BLaER1 (cell line): Measurements from ENCODE around the gene RREB1.
A peak's percentile ranks its signal among the peaks of the same experiment; 100 is the strongest.
"Not testable (repeated sequence)": the region's sequence is repeated elsewhere in the genome, so short reads cannot be mapped to it uniquely, and the experiment has no call there.

Source experiments
- H3K27ac ChIP-seq: shearing (Covaris generic); formaldehyde crosslinking; 2 replicates; pipeline ENCODE4 v1.8.1; 2022
- H3K27me3 ChIP-seq: shearing (Covaris generic); formaldehyde crosslinking; 2 replicates; pipeline ENCODE4 v1.8.1; 2022
- H3K36me3 ChIP-seq: shearing (Covaris generic); formaldehyde crosslinking; 2 replicates; pipeline ENCODE4 v1.8.1; 2022
- H3K4me1 ChIP-seq: shearing (Covaris generic); formaldehyde crosslinking; 2 replicates; pipeline ENCODE4 v1.8.1; 2022
- H3K4me2 ChIP-seq: shearing (Covaris generic); formaldehyde crosslinking; 2 replicates; pipeline ENCODE4 v1.8.1; 2022
- H3K4me3 ChIP-seq: shearing (Covaris generic); formaldehyde crosslinking; 2 replicates; pipeline ENCODE4 v1.8.1; 2022
- H3K9ac ChIP-seq: shearing (Covaris generic); formaldehyde crosslinking; 2 replicates; pipeline ENCODE4 v1.8.1; 2022
- H3K9me3 ChIP-seq: shearing (Covaris generic); formaldehyde crosslinking; 2 replicates; pipeline ENCODE4 v1.8.1; 2022
- H4K20me1 ChIP-seq: shearing (Covaris generic); formaldehyde crosslinking; 2 replicates; pipeline ENCODE4 v1.8.1; 2022
- Cebpa-rat ChIP-seq: shearing (Covaris generic); IDR thresholded peaks from 2 replicates; pipeline ENCODE4 v1.8.1; 2022

RREB1 gene

DNA sequence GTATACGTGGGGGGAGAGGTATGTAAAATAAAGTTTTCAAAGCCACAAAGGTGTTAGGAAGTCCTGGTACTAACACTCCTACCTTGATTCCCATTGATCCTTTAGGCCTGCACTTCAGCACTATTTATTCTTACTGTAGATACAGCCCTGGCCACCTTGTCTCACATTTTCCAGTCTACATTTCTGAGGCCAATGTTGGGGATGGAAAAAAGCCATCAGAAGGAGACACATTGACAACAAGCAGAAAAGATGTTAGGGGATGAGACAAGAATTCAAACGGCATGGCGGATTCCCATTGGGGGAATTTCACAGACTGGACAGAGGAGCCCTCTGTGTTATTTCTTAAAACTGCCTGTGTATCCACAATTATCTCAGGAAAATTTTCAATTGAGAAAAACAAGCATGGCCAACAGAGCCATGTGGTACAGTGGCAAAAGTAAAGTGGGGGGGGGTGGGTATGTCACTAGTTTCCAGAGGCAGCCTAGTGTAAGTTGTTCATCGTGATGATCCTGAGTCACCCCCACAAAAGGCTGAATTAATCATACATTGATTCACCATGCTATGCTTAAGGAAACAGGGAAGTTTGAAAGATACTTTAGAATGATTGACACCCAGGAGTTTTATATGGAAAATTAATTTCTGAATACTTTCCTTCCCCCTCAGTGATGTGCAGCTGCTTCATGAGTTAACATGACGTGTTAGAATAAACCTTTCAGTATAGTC is 40.5 kb downstream of the RREB1 start:
- Histone ChIP-seq H3K9me3 (no peaks in the 10 kb centered on the region), H4K20me1 (peaks cover 100% of the 10 kb centered on the region), H3K27me3 (no peaks in the 10 kb centered on the region), H3K36me3 (peaks cover 5% of the 10 kb centered on the region; the same call in 1 of the 2 replicates), H3K4me3 (no peak overlapping the region), H3K4me1 (peaks cover 88% of the 10 kb centered on the region), H3K9ac (no peak overlapping the region; the same call in 1 of the 2 replicates), H3K4me2 (peak overlapping the region; percentile 95; the same call in 1 of the 2 replicates), H3K27ac (peak overlapping the region; percentile 75)
- no peak for TF ChIP-seq Cebpa-rat

DNA sequence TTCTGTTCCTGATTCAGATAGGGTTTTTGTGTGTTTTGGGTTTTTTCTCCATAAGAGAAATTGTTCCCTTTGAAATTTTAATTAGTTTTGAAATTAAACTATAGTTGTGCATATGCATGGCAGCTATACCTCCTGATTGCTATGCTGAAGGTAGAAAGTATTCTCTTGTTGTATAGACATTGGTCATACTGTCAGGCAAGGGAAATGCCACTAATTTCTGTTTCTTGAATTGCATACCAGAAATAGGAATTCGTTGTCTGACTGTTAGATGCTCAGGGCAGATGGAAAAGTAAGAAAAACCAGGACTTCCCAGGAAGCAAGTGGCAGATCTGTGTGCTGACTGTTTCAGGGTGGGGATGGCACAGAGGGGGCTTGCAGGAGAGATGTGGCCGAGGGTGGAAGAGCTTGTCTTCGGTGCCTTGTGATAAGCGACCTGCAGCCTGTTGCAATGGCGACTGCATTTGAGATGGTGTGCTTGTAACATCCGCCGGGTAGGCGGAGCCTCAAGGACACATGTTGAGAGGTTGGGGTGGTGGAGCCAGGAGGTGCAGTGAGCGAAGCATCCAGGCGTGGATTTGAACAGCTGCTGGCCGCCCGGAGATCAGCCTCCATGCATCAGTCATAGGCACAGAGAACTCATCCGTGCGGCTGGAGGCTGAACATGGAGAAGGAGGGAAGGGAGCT is 42.8 kb downstream of the RREB1 start:
- Histone ChIP-seq H3K4me2 (peak overlapping the region; percentile 37), H3K4me3 (no peak overlapping the region)

DNA sequence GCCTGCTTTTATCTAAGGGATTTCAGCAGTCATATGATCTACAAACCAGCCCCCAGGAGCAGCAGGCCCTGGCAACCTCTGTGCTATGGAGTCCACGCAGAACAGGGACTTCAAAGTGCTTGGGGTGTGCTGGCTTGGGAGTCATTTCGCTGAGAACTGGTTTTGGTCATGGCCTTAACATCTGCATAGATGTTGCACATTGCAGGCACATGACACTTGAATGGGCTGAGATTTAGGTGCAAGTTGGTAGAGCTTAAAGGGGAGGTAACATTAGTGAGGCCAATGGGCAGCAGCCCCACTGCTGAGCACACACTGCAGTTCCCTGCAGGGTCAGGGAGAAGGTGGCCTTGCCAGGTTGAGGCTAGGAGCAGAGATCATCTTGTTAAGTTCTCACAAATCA is 43.6 kb downstream of the RREB1 start:
- TF ChIP-seq Cebpa-rat: no peak
- Histone ChIP-seq H3K36me3 (peaks cover 5% of the 10 kb centered on the region; the same call in 1 of the 2 replicates), H3K9ac (no peak overlapping the region), H4K20me1 (peaks cover 100% of the 10 kb centered on the region), H3K4me3 (no peak overlapping the region), H3K4me2 (peak overlapping the region; percentile 37), H3K9me3 (no peaks in the 10 kb centered on the region), H3K27me3 (no peaks in the 10 kb centered on the region), H3K27ac (peak overlapping the region; percentile 10; the same call in 1 of the 2 replicates), H3K4me1 (peaks cover 92% of the 10 kb centered on the region)

More for the DNA sequence above, 42.8 kb downstream of the RREB1 start:
- Histone ChIP-seq H4K20me1 (peaks cover 100% of the 10 kb centered on the region), H3K9me3 (no peaks in the 10 kb centered on the region), H3K27me3 (no peaks in the 10 kb centered on the region), H3K36me3 (peaks cover 5% of the 10 kb centered on the region; the same call in 1 of the 2 replicates), H3K4me1 (peaks cover 92% of the 10 kb centered on the region), H3K9ac (no peak overlapping the region), H3K27ac (peak overlapping the region; percentile 10; the same call in 1 of the 2 replicates)
- no peak for TF ChIP-seq Cebpa-rat

DNA sequence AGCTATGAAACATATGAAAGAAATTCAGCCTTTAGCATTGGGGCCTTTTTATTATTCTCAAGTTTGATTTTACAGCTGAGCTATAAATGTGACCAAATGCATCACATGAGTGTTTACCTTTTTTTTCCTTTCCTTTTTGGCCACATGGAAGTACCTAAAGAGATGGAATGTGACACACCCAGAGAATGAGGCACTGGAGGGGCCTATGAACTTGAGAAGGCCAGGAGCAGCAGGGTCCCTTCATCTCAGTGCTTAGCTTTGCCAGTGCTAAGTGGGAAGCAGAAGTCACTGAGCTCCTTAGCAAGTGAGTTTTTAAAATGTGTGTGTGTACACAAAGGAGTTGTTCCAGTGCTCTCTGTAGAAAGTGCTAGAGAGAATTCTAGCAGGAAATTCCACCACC is 44.7 kb downstream of the RREB1 start:
- no peak overlapping the region for H3K27ac ChIP-seq
- H3K27me3 ChIP-seq: no peaks in the 10 kb centered on the region
- H3K9me3 ChIP-seq: no peaks in the 10 kb centered on the region
- peaks cover 92% of the 10 kb centered on the region for H3K4me1 ChIP-seq
- peak overlapping the region; percentile 13; the same call in 1 of the 2 replicates for H3K4me2 ChIP-seq
- H3K4me3 ChIP-seq: no peak overlapping the region
- no peak for TF ChIP-seq Cebpa-rat
- no peak overlapping the region for H3K9ac ChIP-seq
- peaks cover 9% of the 10 kb centered on the region for H3K36me3 ChIP-seq
- peaks cover 100% of the 10 kb centered on the region for H4K20me1 ChIP-seq

DNA sequence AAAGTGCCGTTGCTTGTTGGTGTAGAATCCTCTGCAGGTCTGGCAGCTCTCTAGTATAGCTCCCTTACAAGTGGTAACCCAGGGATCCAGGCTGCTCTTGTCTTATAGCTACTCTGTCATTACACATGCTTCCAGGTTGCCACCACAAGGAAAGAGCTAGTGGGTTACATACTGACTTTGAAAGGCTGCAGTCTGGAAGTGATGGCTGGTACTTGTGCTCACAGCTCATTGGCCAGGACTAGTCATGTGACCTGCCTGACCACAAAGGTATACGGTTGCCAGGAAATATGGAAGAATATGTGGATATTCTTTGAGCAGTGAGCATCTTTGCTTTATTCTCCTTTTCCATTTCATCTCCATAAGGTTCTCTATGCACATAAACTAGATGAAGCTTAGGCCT is 46.0 kb downstream of the RREB1 start:
- peaks cover 10% of the 10 kb centered on the region; the same call in 1 of the 2 replicates for H3K36me3 ChIP-seq
- no peak for TF ChIP-seq Cebpa-rat
- H4K20me1 ChIP-seq: peaks cover 100% of the 10 kb centered on the region
- peaks cover 92% of the 10 kb centered on the region for H3K4me1 ChIP-seq
- peak overlapping the region; percentile 64 for H3K4me2 ChIP-seq
- H3K27ac ChIP-seq: no peak overlapping the region
- no peak overlapping the region for H3K4me3 ChIP-seq
- H3K9me3 ChIP-seq: no peaks in the 10 kb centered on the region
- H3K9ac ChIP-seq: no peak overlapping the region
- no peaks in the 10 kb centered on the region for H3K27me3 ChIP-seq

DNA sequence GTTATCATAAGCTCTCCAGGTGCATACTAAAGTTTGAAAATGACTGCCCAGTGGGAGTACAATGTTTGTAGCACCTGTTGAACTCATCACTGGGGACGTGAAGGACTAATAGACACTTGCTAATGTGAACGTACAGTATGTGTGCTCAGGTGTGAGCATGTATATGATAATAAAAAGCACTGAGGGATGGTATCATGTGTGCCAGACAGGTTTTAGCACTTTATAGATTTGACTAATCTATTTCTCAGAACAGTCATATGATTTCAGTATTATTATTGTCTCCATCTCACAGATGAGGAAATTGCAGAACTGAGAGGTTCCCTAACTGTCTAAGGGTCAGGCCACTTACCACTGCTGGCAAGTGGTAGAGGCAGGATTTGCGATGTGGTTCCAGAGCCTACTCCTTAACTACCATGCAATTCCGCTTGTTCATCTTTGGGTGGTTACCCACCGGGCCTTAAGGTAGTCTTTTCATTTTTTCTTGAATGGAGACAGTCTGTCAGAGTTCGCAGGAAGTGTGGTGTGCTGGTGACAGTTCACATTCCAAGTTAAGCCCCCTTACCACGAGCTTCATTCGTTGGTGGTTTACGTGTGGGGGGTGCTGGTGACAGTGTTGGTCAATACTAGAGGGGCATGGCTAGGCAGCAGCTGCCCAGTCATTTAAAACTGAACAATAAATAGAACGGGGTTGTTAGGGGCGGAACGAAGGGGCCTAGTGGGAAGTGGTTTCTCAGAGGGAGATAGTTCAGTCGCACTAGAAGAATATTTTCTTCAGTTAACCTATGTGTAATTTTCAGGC is 46.8 kb downstream of the RREB1 start:
- Histone ChIP-seq H3K27me3 (no peaks in the 10 kb centered on the region), H3K36me3 (peaks cover 10% of the 10 kb centered on the region; the same call in 1 of the 2 replicates), H3K9me3 (no peaks in the 10 kb centered on the region), H3K4me2 (peak overlapping the region; percentile 64), H3K4me1 (peaks cover 94% of the 10 kb centered on the region), H3K27ac (peak overlapping the region; percentile 50), H4K20me1 (peaks cover 100% of the 10 kb centered on the region), H3K4me3 (no peak overlapping the region), H3K9ac (peak overlapping the region; percentile 51; the same call in 1 of the 2 replicates)
- no peak for TF ChIP-seq Cebpa-rat

DNA sequence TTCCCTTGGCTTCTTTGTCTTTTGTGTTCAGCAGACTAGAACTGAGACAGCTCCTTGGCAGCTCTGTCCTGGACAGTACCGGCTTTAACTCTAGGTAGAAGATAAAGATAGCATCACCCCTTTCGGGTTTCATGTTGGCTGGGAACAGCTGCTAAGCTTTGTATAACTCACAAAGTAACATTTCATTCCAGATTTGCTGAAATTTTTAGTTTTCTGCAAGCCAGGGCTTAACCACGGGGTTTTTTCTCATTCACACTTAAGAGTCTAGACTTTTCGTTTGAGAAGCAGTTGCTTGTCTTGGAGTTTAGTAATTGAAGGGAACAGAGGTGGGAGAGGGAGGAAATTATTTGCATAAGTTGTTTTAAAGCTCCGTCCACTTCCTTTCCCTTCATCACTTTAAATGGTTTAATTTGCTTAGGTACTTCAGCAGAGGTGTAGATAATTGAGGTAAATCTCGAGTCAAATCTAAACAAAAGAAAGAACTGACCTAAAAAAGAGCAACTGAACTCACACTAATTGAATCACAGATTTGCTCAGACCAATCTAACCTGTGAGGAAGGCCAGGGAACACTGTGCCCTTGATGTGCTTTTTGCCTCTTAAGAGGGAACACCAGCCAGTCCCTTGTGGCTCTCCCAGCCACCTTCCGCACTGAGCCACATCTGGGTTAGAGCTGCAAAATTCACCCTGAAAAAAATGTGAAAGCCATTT is 48.3 kb downstream of the RREB1 start:
- Histone ChIP-seq H3K27me3 (no peaks in the 10 kb centered on the region), H3K36me3 (peaks cover 10% of the 10 kb centered on the region; the same call in 1 of the 2 replicates), H3K4me1 (peaks cover 85% of the 10 kb centered on the region), H3K9ac (peak overlapping the region; percentile 51), H4K20me1 (peaks cover 100% of the 10 kb centered on the region), H3K9me3 (no peaks in the 10 kb centered on the region), H3K4me3 (no peak overlapping the region), H3K4me2 (peak overlapping the region; percentile 64), H3K27ac (peak overlapping the region; percentile 50; the same call in 1 of the 2 replicates)
- TF ChIP-seq Cebpa-rat: no peak

DNA sequence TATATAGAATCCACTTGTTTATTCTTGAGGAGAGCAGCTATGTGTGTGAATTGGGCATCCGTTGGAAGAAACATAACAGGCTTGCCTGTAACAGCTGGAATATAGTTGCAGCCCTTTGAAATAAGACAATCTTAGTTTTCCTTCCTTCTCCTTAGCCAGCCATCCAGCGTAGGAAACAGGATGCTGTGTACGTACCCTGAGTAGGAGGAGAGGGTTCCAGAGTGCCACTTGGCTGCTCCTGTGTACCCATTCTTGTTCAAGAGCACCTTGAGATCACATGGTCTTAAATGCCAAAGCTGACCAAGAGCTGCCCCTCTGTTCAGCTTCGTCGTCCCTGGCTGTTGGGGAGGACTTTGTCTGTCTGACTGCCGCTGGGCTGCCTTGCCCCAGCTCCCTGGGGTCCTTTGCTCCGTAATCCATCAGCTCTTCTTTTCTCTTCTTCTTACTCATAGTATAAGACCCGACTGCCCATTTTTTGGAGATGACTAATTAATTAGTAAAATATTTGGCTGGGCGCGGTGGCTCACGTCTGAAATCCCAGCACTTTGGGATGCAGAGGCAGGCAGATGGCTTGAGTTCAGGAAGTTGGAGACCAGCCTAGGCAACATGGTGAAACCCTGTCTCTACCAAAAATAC is 49.0 kb downstream of the RREB1 start:
- peak overlapping the region; percentile 64 for H3K4me2 ChIP-seq
- peak overlapping the region; percentile 51; the same call in 1 of the 2 replicates for H3K9ac ChIP-seq
- H3K4me1 ChIP-seq: peaks cover 85% of the 10 kb centered on the region
- H3K27me3 ChIP-seq: no peaks in the 10 kb centered on the region
- no peak overlapping the region for H3K4me3 ChIP-seq
- TF ChIP-seq Cebpa-rat: no peak
- H4K20me1 ChIP-seq: peaks cover 100% of the 10 kb centered on the region
- peaks cover 10% of the 10 kb centered on the region; the same call in 1 of the 2 replicates for H3K36me3 ChIP-seq
- H3K9me3 ChIP-seq: no peaks in the 10 kb centered on the region
- peak overlapping the region; percentile 31; the same call in 1 of the 2 replicates for H3K27ac ChIP-seq

DNA sequence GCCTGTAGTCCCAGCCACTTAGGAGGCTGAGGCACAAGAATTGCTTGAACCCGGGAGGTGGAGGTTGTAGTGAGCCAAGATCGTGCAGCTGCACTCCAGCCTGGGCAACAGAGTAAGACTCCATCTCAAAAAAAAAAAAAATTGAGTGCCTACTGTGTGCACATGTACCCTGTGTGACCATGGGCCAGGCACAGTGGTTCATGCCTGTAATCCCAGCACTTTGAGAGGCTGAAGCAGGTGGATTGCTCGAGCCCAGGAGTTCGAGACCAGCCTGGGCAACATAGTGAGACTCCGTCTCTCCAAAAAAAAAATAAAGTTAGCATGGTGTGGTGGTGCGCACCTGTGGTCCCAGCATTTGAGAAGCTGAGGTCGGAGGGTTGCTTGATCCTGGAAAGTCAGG is 49.5 kb downstream of the RREB1 start:
- H3K4me3 ChIP-seq, H3K9ac ChIP-seq, H3K36me3 ChIP-seq, H3K27me3 ChIP-seq, H3K9me3 ChIP-seq, H3K27ac ChIP-seq: not testable (repeated sequence)
- H4K20me1 ChIP-seq: peaks cover 100% of the 10 kb centered on the region
- peak overlapping the region; percentile 64 for H3K4me2 ChIP-seq
- peaks cover 86% of the 10 kb centered on the region for H3K4me1 ChIP-seq
